Measurements from ENCODE around the gene GRIN3B.

- no peak for TF ChIP-seq SIN3A (IDR thresholded peaks at IDR 0.05; ENCODE audit: low read depth, low read length)
- TF ChIP-seq NKRF (conservative IDR thresholded peaks at IDR 0.05) = 0 out of 2 replicates have a peak, but pooled peaks have one; percentile 3
- no peak for TF ChIP-seq EP300 (IDR thresholded peaks at IDR 0.05; ENCODE audit: borderline replicate concordance in 1 of 2, control insufficient read depth in 1 of 2, low read depth in 2 of 2, low read length in 2 of 2)
- TF ChIP-seq CTCF (IDR thresholded peaks at IDR 0.05 in 2 of 3, conservative IDR thresholded peaks at IDR 0.05 in 1 of 3; ENCODE audit: control insufficient read depth in 2 of 3, extremely low read depth in 1 of 3, insufficient read depth in 1 of 3, low read depth in 3 of 3, low read length in 3 of 3) = no peak
- TF ChIP-seq POLR2AphosphoS5 (IDR thresholded peaks at IDR 0.05; ENCODE audit: low read length) = 0 out of 2 replicates have a peak, but pooled peaks have one; percentile 4
- TF ChIP-seq RCOR1 (conservative IDR thresholded peaks at IDR 0.05; ENCODE audit: low read depth, low read length) = no peak
- TF ChIP-seq, protein P1, sequence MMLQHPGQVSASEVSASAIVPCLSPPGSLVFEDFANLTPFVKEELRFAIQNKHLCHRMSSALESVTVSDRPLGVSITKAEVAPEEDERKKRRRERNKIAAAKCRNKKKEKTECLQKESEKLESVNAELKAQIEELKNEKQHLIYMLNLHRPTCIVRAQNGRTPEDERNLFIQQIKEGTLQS (IDR thresholded peaks at IDR 0.05; ENCODE audit: borderline replicate concordance, extremely low read depth, low read depth, low read length) = no peak
- TF ChIP-seq CHD1 (IDR thresholded peaks at IDR 0.05; ENCODE audit: low read depth, low read length) = no peak
Measured at GRCh38 chr19:1026783-1027649, 26.8 kb downstream of the GRIN3B start.

Data from GM12878 (cell line).